IPS-18c (cell line): ENCODE measurements around the gene POU6F2.

Experiments
- H3K4me3 ChIP-seq: 2 replicates; pipeline ENCODE4 v1.7.0; 2013; ENCODE audit warnings: low read depth, mild to moderate bottlenecking, low read length, moderate library complexity; ENCODE audit not compliant: insufficient read depth
- H3K9me3 ChIP-seq: one replicate; pipeline ENCODE4 v1.6.1; 2013; ENCODE audit warnings: mild to moderate bottlenecking, low read length, moderate library complexity; ENCODE audit not compliant: control insufficient read depth, insufficient read depth

POU6F2 gene

GRCh38 chr7:39238234-39238869 is 260.6 kb downstream of the POU6F2 start:
- Histone ChIP-seq H3K9me3 (no peaks in the 10 kb centered on the region), H3K4me3 (no peak overlapping the region)

- no peaks in the 10 kb centered on the region for H3K9me3 ChIP-seq
These were observed 263.2 kb downstream of the POU6F2 start for GRCh38 chr7:39240864-39241263.

GRCh38 chr7:39247576-39247975 is 269.9 kb downstream of the POU6F2 start:
- Histone ChIP-seq H3K9me3 (no peaks in the 10 kb centered on the region), H3K4me3 (no peak overlapping the region)

More at GRCh38 chr7:39240864-39241263, 263.2 kb downstream of the POU6F2 start:
- no peak overlapping the region for H3K4me3 ChIP-seq

GRCh38 chr7:39248041-39248691 is 270.5 kb downstream of the POU6F2 start:
- no peak overlapping the region for H3K4me3 ChIP-seq
- H3K9me3 ChIP-seq = no peaks in the 10 kb centered on the region

GRCh38 chr7:39248692-39249090 is 271.0 kb downstream of the POU6F2 start:
- Histone ChIP-seq H3K4me3 (no peak overlapping the region), H3K9me3 (no peaks in the 10 kb centered on the region)

GRCh38 chr7:39249635-39250152 is 272.0 kb downstream of the POU6F2 start:
- Histone ChIP-seq H3K9me3 (no peaks in the 10 kb centered on the region), H3K4me3 (no peak overlapping the region)

- H3K4me3 ChIP-seq = no peak overlapping the region
- no peaks in the 10 kb centered on the region for H3K9me3 ChIP-seq
These were observed 275.2 kb downstream of the POU6F2 start for GRCh38 chr7:39252916-39253315.

GRCh38 chr7:39259391-39260003 is 281.8 kb downstream of the POU6F2 start:
- Histone ChIP-seq H3K9me3 (no peaks in the 10 kb centered on the region), H3K4me3 (no peak overlapping the region)

- no peaks in the 10 kb centered on the region for H3K9me3 ChIP-seq
- no peak overlapping the region for H3K4me3 ChIP-seq
These were observed 282.7 kb downstream of the POU6F2 start for GRCh38 chr7:39260279-39260844.

GRCh38 chr7:39261771-39262170 is 284.1 kb downstream of the POU6F2 start:
- H3K9me3 ChIP-seq = no peaks in the 10 kb centered on the region
- H3K4me3 ChIP-seq = no peak overlapping the region

- H3K4me3 ChIP-seq = no peak overlapping the region
- H3K9me3 ChIP-seq = no peaks in the 10 kb centered on the region
These were observed 288.2 kb downstream of the POU6F2 start for GRCh38 chr7:39265641-39266591.

- Histone ChIP-seq H3K4me3 (no peak overlapping the region), H3K9me3 (no peaks in the 10 kb centered on the region)
These were observed 291.3 kb downstream of the POU6F2 start for GRCh38 chr7:39269034-39269433.

- no peaks in the 10 kb centered on the region for H3K9me3 ChIP-seq
These were observed 292.3 kb downstream of the POU6F2 start for GRCh38 chr7:39270018-39270417.

GRCh38 chr7:39271402-39271801 is 293.7 kb downstream of the POU6F2 start:
- Histone ChIP-seq H3K4me3 (no peak overlapping the region), H3K9me3 (no peaks in the 10 kb centered on the region)

More at GRCh38 chr7:39270018-39270417, 292.3 kb downstream of the POU6F2 start:
- H3K4me3 ChIP-seq = no peak overlapping the region

GRCh38 chr7:39272111-39272510 is 294.4 kb downstream of the POU6F2 start:
- H3K9me3 ChIP-seq = no peaks in the 10 kb centered on the region
- no peak overlapping the region for H3K4me3 ChIP-seq

- H3K9me3 ChIP-seq = no peaks in the 10 kb centered on the region
- no peak overlapping the region for H3K4me3 ChIP-seq
These were observed 295.0 kb downstream of the POU6F2 start for GRCh38 chr7:39272691-39273090.

GRCh38 chr7:39280337-39280736 is 302.6 kb downstream of the POU6F2 start:
- no peaks in the 10 kb centered on the region for H3K9me3 ChIP-seq
- H3K4me3 ChIP-seq = no peak overlapping the region
